Left kidney (tissue), 2 donors: ENCODE data around the gene GOLGA3. TPM values are rescaled to one million over a fixed set of nuclear protein-coding genes. Genes with fewer than 3 reads are reported as not detected.
"Not testable (repeated sequence)": the region's sequence is repeated elsewhere in the genome, so short reads cannot be mapped to it uniquely, and the experiment has no call there.

Experiments
- DNase-seq: peaks from one replicate; pipeline ENCODE4 v3.0.0-alpha.2; 2013
- polyA plus RNA-seq: library from polyadenylated mRNA; unstranded; fragments of 120-200 nt; gene quantifications from one replicate; pipeline ENCODE4 v1.2.1, GENCODE V29; 2013; ENCODE audit not compliant: insufficient read length

Gene GOLGA3
- polyA plus RNA-seq, 1 donor, result 33.6 TPM

DNA sequence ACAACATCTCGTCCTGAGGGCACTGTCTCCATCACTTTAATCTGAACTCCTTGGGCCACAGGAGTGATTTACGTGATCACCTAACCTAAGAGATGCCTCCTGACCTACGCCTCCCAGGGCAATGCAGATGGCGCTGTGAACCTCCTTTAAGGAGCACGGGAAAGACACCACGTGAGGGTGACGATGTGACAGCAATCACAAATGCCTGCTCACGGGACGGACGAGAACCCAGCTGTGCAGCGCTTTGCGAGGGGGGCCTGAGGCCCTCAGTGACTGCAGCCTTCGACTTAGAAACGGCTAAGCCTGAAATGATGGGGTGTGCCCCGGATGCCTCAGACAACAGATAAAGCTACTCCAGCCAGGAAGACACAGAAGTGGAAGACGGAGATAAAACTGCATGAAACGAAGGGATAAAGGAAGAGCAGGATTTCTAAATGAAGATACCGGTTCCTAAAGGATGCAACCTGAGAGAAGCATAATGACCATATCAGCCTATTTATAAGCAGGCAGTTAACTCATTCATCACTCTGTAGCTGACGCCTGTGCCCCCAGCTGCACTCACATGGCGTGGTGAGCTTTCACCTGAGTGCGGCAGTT is 13.9 kb upstream of the GOLGA3 start:
- no peak for DNase-seq

DNA sequence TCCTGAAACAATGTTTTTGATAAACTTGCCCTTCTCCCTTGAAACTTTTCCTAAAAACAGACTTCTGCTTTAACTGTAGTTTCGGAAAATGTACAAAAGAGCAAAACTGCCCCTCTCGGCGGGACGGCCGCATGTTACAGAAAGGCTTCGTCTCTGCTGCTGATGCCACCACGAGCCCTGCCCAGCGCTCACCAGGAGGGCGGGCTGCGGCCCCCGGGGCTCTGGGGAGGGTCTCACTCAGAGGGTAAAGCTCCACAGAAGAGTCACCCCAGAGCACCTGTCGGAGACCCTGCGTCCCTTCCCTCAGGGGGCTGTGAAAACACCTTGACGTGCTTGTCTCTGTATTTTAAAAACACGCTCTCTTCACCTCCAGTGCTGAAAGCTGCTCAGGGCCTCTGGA is 12.5 kb upstream of the GOLGA3 start:
- no peak for DNase-seq

DNA sequence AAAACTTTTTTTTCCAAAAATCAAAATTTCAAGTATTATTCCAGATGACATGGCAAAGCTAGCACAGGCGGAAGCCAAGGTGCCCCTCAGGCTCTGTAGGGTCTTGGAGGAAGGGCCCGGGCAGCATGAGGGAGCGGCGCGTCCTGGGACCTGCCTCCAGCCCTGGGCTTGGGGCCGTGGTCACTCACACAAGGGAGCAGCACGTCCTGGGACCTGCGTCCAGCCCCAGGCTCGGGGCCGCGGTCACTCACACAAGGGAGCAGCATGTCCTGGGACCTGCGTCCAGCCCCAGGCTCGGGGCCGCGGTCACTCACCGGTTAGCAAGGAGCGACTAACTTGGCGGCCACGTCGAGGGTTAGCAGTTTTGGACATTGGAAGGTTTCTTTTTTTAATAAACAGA is 11.9 kb upstream of the GOLGA3 start:
- DNase-seq, result no peak

GRCh38 chr12:132839558-132840235 is 11.0 kb upstream of the GOLGA3 start:
- no peak for DNase-seq

DNA sequence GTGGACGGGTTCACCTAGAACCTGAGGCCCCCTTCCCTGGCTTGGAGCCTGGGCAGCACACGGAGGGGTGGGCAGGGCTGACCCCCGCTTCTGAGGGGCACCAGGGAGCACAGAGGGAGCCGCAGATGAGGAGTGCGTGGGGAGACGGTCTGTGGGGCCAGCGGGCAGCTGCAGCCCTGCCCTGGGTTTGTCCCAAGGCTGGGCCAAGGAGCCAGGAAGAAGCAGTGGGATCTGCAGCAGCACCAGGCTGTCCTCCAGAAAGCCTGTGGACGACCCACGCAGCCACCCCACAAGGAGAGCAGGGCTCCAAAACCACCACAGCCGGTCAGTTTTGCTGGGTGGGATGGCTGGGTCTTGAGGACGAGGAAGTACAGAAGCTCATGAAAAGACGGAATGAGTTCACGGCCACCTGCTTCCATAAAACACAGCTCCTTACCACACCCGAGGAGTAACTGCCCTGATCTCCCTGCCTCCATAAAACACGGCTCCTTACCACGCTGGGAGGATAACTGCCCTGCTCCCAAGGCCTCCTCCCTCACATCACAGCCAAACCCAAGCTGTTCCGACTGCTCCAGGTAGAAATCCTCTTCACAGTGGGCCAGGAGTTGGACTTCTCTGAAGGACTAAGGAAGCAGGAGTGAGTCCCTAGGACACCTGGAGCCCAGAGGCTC is 9.9 kb upstream of the GOLGA3 start:
- DNase-seq, result no peak

DNA sequence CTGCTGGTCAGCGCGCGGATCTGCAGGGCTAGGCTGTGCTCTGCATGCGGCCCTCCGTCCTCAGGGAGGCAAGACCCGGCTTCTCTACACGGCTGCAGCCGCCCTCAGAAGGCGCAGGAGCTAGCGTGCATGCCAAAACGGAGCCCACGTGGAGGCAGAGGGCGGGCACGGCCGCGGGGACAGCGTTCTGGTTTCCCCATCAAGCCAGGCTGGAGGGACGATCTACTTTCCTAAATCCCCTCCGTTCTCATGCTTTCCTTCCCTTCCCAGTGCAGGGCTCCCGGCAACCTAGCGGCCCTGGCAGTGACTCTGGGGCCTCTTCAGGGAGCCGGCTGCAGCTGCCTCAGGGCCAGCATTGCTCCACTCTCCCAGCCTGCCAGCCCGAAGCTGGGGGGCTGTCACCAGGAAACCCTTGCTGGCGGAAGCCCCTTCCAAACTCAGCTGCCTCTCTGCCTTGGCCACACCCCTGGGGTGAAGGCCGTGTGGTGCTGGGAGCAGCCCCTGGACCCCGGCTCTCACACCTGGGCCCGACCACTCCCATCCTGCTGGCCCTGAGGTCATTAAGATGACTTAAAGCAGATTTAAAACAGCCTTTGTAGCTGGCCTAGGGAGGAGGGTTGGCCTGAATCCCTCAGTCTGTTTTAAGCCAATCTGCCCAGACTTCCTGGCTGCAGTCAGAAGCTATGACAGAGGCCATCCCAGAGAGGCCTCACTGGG is 9.2 kb upstream of the GOLGA3 start:
- DNase-seq, result no peak

DNA sequence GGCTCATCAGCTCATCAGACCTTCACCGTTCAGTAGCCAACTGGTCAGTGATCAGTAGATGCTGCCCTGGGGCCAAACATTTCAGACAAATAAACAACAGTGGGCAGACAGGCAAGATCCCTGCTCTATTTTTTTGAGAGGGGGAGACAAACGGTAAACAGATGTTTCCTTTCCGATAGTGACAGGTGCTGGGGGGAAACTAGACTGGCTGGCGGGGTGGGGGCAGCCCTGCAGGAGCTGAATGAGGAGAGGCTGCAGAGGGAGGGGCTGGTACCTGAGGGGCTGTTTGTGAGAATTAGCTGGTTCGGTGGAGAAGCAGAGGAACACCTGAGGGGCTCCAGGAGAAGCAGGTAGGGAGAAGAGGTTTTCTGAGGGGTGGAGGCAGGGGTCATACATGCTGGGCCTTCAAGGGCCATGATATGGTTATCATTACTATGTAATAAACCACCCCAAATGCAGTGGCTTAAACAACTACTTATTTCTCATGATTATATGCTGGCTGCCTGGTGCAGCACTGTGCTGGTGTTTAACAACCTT is 8.2 kb upstream of the GOLGA3 start:
- no peak for DNase-seq

- not testable (repeated sequence) for DNase-seq
These were observed 7.6 kb upstream of the GOLGA3 start for GRCh38 chr12:132836230-132836629.

GRCh38 chr12:132835076-132836025 is 6.7 kb upstream of the GOLGA3 start:
- DNase-seq, result no peak

GRCh38 chr12:132834181-132834711 is 5.6 kb upstream of the GOLGA3 start:
- no peak for DNase-seq

DNA sequence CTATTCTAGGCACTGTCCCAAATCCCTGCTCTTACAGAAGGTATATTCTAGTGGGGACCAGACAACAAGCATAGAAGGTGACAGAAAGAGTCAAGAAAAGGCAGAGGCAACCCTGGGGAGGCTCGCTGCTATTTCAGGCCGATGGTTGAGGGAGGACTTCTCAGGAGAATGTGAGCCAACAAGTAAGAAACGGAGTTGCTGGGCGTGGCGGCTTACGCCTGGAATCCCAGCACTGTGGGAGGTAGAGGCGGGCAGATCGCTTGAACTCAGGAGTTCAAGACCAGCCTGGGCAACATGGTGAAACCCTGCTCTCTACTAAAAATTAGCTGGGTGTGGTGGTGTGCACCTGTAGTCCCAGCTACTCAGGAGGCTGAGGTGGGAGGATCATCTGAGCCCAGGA is 4.7 kb upstream of the GOLGA3 start:
- no peak for DNase-seq

GRCh38 chr12:132831771-132832170 is 3.1 kb upstream of the GOLGA3 start:
- no peak for DNase-seq

DNA sequence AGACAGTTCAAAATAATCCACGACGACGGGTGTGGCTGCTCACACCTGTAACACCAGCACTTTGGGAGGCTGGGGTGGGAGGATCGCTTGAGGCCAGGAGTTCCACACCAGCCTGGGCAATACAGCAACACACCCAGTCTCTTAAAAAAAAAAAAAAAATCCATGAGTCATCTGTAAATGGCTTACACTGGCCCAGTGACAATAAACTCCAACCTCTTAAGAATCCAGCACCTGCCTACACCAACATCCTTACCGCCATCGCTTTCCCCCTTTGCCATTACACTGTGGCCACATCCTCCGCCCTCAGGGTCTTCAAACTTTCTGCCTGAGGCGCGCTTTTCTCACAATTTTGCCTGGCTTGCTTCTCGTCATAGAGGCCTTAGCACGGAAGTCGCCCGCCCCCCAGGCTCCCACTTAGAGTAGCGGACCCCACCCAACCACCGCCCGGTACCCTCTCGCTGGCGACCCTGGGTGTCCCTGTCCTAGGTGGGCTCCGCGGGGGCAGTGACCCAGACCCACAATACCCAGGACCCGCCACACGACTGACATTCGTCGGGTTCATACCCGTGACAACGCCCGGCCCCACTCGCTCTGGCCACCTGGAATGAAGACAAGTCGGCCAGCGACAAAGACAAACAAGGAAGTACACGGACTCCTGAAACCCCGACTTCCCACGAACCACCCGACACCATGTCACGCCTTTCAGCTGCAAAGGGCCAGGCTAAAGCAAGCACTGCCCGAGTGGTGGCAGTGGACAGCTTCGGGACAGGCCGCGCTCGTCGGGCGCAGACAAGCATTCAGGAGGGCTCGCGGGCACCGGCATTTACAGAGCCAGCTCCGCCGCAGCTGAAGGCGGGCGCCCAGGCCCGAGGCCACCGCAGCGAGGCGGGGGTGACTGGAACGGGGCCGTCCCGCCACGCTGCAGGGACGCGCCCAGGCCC is 636 bp downstream of the GOLGA3 start:
- DNase-seq, result no peak

GRCh38 chr12:132825861-132826260 is 2.8 kb downstream of the GOLGA3 start:
- no peak for DNase-seq

DNA sequence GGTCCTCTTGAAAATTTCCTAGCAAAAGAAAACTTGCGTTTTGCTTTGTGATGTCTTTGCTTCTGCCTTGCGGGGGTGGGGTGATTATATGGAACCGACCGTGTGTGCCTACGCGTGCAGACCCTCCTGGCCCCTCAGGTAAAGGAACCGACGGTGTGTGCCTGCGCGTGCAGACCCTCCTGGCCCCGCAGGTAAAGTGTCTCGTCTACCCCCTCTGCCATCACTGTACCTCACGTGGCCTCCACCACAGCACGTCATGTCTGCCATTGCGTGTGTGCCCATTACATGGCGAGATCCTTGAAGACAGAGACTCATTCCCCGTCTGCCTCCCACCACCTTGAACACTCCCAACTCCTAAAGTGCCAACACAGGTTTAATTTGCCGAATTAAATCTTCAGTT is 3.6 kb downstream of the GOLGA3 start:
- DNase-seq, result no peak

GRCh38 chr12:132824053-132824452 is 4.6 kb downstream of the GOLGA3 start:
- no peak for DNase-seq

GRCh38 chr12:132818562-132818961 is 10.1 kb downstream of the GOLGA3 start:
- DNase-seq, result no peak

GRCh38 chr12:132814232-132814631 is 14.4 kb downstream of the GOLGA3 start:
- no peak for DNase-seq

GRCh38 chr12:132813443-132813842 is 15.2 kb downstream of the GOLGA3 start:
- DNase-seq, result no peak
